GM10847 (cell line): ENCODE measurements around the gene ARHGAP45.
A peak's percentile ranks its signal among the peaks of the same experiment; 100 is the strongest.

Experiments
- POLR2A ChIP-seq: IDR thresholded peaks from 2 replicates; pipeline ENCODE4 v1.6.1; 2011; ENCODE audit not compliant: insufficient read length; ENCODE audit errors: extremely low read depth

The ARHGAP45 gene

GRCh38 chr19:1108291-1109031, 41.5 kb downstream of the ARHGAP45 start:
- TF ChIP-seq POLR2A, result no peak

- TF ChIP-seq POLR2A, result peak; percentile 15
Measured at GRCh38 chr19:1109032-1109551, 42.1 kb downstream of the ARHGAP45 start.

- no peak for TF ChIP-seq POLR2A
Measured at GRCh38 chr19:1109697-1110671, 43.0 kb downstream of the ARHGAP45 start.

- TF ChIP-seq POLR2A, result no peak
Measured at GRCh38 chr19:1110809-1111640, 44.1 kb downstream of the ARHGAP45 start.

GRCh38 chr19:1111641-1112267, 44.8 kb downstream of the ARHGAP45 start:
- TF ChIP-seq POLR2A, result no peak

- TF ChIP-seq POLR2A, result no peak
Measured at GRCh38 chr19:1112268-1113029, 45.5 kb downstream of the ARHGAP45 start.

GRCh38 chr19:1113030-1113985, 46.3 kb downstream of the ARHGAP45 start:
- TF ChIP-seq POLR2A, result no peak

- no peak for TF ChIP-seq POLR2A
Measured at GRCh38 chr19:1113986-1114483, 47.1 kb downstream of the ARHGAP45 start.

- no peak for TF ChIP-seq POLR2A
Measured at GRCh38 chr19:1115646-1116420, 48.9 kb downstream of the ARHGAP45 start.

GRCh38 chr19:1116726-1117581, 50.0 kb downstream of the ARHGAP45 start:
- no peak for TF ChIP-seq POLR2A

GRCh38 chr19:1117654-1118053, 50.7 kb downstream of the ARHGAP45 start:
- no peak for TF ChIP-seq POLR2A
